GM12878 (cell line): ENCODE data around the gene CRB1.

ENCODE experiments used
- CTCF ChIP-seq, 3 experiments: IDR thresholded peaks in 2 of 3; conservative IDR thresholded peaks in 1 of 3; 2 replicates each; pipeline ENCODE4 v1.5.1; 2011; ENCODE audit warnings: low read depth in 3 of 3, low read length in 3 of 3, mild to moderate bottlenecking in 3 of 3, control low read depth in 2 of 3, moderate library complexity in 2 of 3, inconsistent platforms in 1 of 3, mixed read lengths in 1 of 3; ENCODE audit not compliant: control insufficient read depth in 2 of 3, insufficient read depth in 1 of 3; ENCODE audit errors: extremely low read depth in 1 of 3
- EGR1 ChIP-seq, 2 experiments: IDR thresholded peaks; 1 replicate in 1 of 2; 2 replicates in 1 of 2; pipeline ENCODE4 v1.6.1; 2011 to 2012; ENCODE audit warnings: low read depth in 2 of 2, low read length in 2 of 2, borderline replicate concordance in 1 of 2, mild to moderate bottlenecking in 1 of 2, moderate library complexity in 1 of 2
- EP300 ChIP-seq, 2 experiments: fragments of 150-350 bp in 1 of 2; IDR thresholded peaks; 2 replicates each; pipeline ENCODE4 v1.6.1; 2011 to 2012; ENCODE audit warnings: low read depth in 2 of 2, low read length in 2 of 2, borderline replicate concordance in 1 of 2, improper control_type of control experiment in 1 of 2, inconsistent platforms in 1 of 2; ENCODE audit not compliant: control insufficient read depth in 1 of 2
- EZH2 ChIP-seq: IDR thresholded peaks from 2 replicates; pipeline ENCODE4 v1.6.1; 2012; ENCODE audit warnings: low read depth, mild to moderate bottlenecking, control low read depth, inconsistent platforms, low read length, borderline replicate concordance; ENCODE audit not compliant: control insufficient read depth
- JUNB ChIP-seq: IDR thresholded peaks from 2 replicates; pipeline ENCODE4 v1.6.1; 2016; ENCODE audit warnings: antibody characterized with exemption, mild to moderate bottlenecking
- MAX ChIP-seq: IDR thresholded peaks from 2 replicates; pipeline ENCODE4 v1.6.1; 2012; ENCODE audit warnings: low read depth, low read length, improper control_type of control experiment
- POLR2AphosphoS5 ChIP-seq: IDR thresholded peaks from 2 replicates; pipeline ENCODE4 v1.6.1; 2011; ENCODE audit warnings: mild to moderate bottlenecking, low read length, inconsistent platforms
- TAF1 ChIP-seq: IDR thresholded peaks from 2 replicates; pipeline ENCODE4 v1.6.1; 2011; ENCODE audit warnings: mild to moderate bottlenecking, low read depth, low read length, borderline replicate concordance

GRCh38 chr1:197284966-197285365 lies 16.9 kb downstream of the CRB1 start:
- no peak for TF ChIP-seq TAF1
- no peak for TF ChIP-seq POLR2AphosphoS5
- no peak for TF ChIP-seq CTCF (IDR thresholded peaks at IDR 0.05 in 2 of 3, conservative IDR thresholded peaks at IDR 0.05 in 1 of 3; ENCODE audit: control insufficient read depth in 2 of 3, extremely low read depth in 1 of 3, insufficient read depth in 1 of 3, low read depth in 3 of 3, low read length in 3 of 3)
- TF ChIP-seq EZH2: no peak
- TF ChIP-seq MAX: no peak
- no peak for TF ChIP-seq EP300 (IDR thresholded peaks at IDR 0.05; ENCODE audit: borderline replicate concordance in 1 of 2, control insufficient read depth in 1 of 2, low read depth in 2 of 2, low read length in 2 of 2)
- TF ChIP-seq EGR1 (IDR thresholded peaks at IDR 0.05; ENCODE audit: borderline replicate concordance in 1 of 2, low read depth in 2 of 2, low read length in 2 of 2): no peak
- TF ChIP-seq JUNB: no peak
